Chondrocyte (in vitro differentiated cells): ENCODE measurements around the gene RAP1GAP. TPM values are rescaled to one million over a fixed set of nuclear protein-coding genes. Genes with fewer than 3 reads are reported as not detected.

Experiments used
- DNase-seq: peaks from one replicate; pipeline ENCODE4 v3.0.0; 2021; ENCODE audit warnings: mixed read lengths, low spot score
- H3K27ac Mint-ChIP-seq: one replicate; pipeline ENCODE4 v1.8.0; 2021; ENCODE audit warnings: mild to moderate bottlenecking, moderate library complexity, mixed read lengths; ENCODE audit not compliant: unreplicated experiment
- H3K27me3 Mint-ChIP-seq: 2 replicates; pipeline ENCODE4 v1.8.0; 2021; ENCODE audit warnings: low read depth, mixed read lengths
- H3K36me3 Mint-ChIP-seq: 2 replicates; pipeline ENCODE4 v1.8.0; 2021; ENCODE audit warnings: low read depth, mixed read lengths
- H3K4me1 Mint-ChIP-seq: 2 replicates; pipeline ENCODE4 v1.8.0; 2021; ENCODE audit warnings: low read depth, mild to moderate bottlenecking, mixed read lengths
- H3K4me3 Mint-ChIP-seq: one replicate; pipeline ENCODE4 v1.8.0; 2021; ENCODE audit warnings: mild to moderate bottlenecking, moderate library complexity, mixed read lengths; ENCODE audit not compliant: unreplicated experiment
- H3K9me3 Mint-ChIP-seq: 2 replicates; pipeline ENCODE4 v1.8.0; 2021; ENCODE audit warnings: low read depth, mixed read lengths
- CTCF ChIP-seq: fragments of 200-600 bp; sonication (generic); IDR thresholded peaks from 2 replicates; pipeline ENCODE4 v1.5.0; 2021; ENCODE audit warnings: antibody characterized with exemption, mild to moderate bottlenecking, moderate library complexity
- total RNA-seq: library from RNA; stranded (reverse); gene quantifications from 3 replicates; pipeline ENCODE4 v1.2.1, GENCODE V29; 2021

RAP1GAP gene
- total RNA-seq, 1 donor from 2014 or later = 1.8 TPM

- DNase-seq = no peak
- Mint-ChIP-seq H3K36me3 (peaks cover 31% of the 10 kb centered on the region), H3K27me3 (no peaks in the 10 kb centered on the region)
Measured at GRCh38 chr1:21700094-21700493, 30.9 kb upstream of the RAP1GAP start.

GRCh38 chr1:21696931-21697330 lies 27.8 kb upstream of the RAP1GAP start:
- DNase-seq = no peak
- H3K4me1 Mint-ChIP-seq = peaks cover 14% of the 10 kb centered on the region
- no peaks in the 10 kb centered on the region for H3K9me3 Mint-ChIP-seq
- no peak overlapping the region for H3K4me3 Mint-ChIP-seq
- H3K27me3 Mint-ChIP-seq = no peaks in the 10 kb centered on the region
- peaks cover 30% of the 10 kb centered on the region for H3K36me3 Mint-ChIP-seq
- H3K27ac Mint-ChIP-seq = peak overlapping the region; percentile 22
- no peak for TF ChIP-seq CTCF

More at GRCh38 chr1:21700094-21700493, 30.9 kb upstream of the RAP1GAP start:
- no peak for TF ChIP-seq CTCF
- H3K4me3 Mint-ChIP-seq = no peak overlapping the region
- H3K9me3 Mint-ChIP-seq = no peaks in the 10 kb centered on the region
- H3K4me1 Mint-ChIP-seq = peaks cover 16% of the 10 kb centered on the region
- no peak overlapping the region for H3K27ac Mint-ChIP-seq

GRCh38 chr1:21693732-21694131 lies 24.6 kb upstream of the RAP1GAP start:
- H3K4me3 Mint-ChIP-seq = no peak overlapping the region
- no peak overlapping the region for H3K27ac Mint-ChIP-seq
- H3K36me3 Mint-ChIP-seq = peaks cover 24% of the 10 kb centered on the region
- peaks cover 16% of the 10 kb centered on the region for H3K4me1 Mint-ChIP-seq
- no peak for TF ChIP-seq CTCF
- H3K9me3 Mint-ChIP-seq = no peaks in the 10 kb centered on the region
- H3K27me3 Mint-ChIP-seq = no peaks in the 10 kb centered on the region
- DNase-seq = no peak

GRCh38 chr1:21691739-21692138 lies 22.6 kb upstream of the RAP1GAP start:
- Mint-ChIP-seq H3K27me3 (no peaks in the 10 kb centered on the region), H3K36me3 (peaks cover 30% of the 10 kb centered on the region), H3K4me1 (peaks cover 16% of the 10 kb centered on the region), H3K4me3 (no peak overlapping the region), H3K9me3 (peaks cover 4% of the 10 kb centered on the region), H3K27ac (no peak overlapping the region)
- no peak for DNase-seq
- no peak for TF ChIP-seq CTCF

- H3K27me3 Mint-ChIP-seq = no peaks in the 10 kb centered on the region
- DNase-seq = no peak
- H3K4me1 Mint-ChIP-seq = peaks cover 16% of the 10 kb centered on the region
- TF ChIP-seq CTCF = no peak
- peaks cover 40% of the 10 kb centered on the region for H3K36me3 Mint-ChIP-seq
- peaks cover 14% of the 10 kb centered on the region for H3K9me3 Mint-ChIP-seq
- no peak overlapping the region for H3K4me3 Mint-ChIP-seq
- H3K27ac Mint-ChIP-seq = no peak overlapping the region
Measured at GRCh38 chr1:21689661-21690372, 20.7 kb upstream of the RAP1GAP start.
